Spleen (tissue), 7 donors: ENCODE data around the gene TAB3.

Experiments
- POLR2AphosphoS5 ChIP-seq, 3 donors: sonication (generic); formaldehyde crosslinking; IDR thresholded peaks; one replicate each; pipeline ENCODE4 v1.5.1; 2017; ENCODE audit warnings: antibody characterized with exemption in 3 of 3
- TF ChIP-seq, protein P1 (sequence below), 11 experiments: fragments of 200-600 bp in 7 of 11; fragments of 450-650 bp in 4 of 11; sonication (generic) in 4 of 11; IDR thresholded peaks in 8 of 11; conservative IDR thresholded peaks in 3 of 11; 1 replicate in 7 of 11; 2 replicates in 4 of 11; pipeline versions ENCODE4 v1.4.0 to v1.8.0; 2016 to 2021; ENCODE audit warnings: antibody characterized with exemption in 11 of 11, inconsistent platforms in 4 of 11, mild to moderate bottlenecking in 1 of 11
- donor health status: DM: no; HTN: no; CAD: no; lungs with moderate emphysema.
- donor health status: DM: no; HTN: no; CAD: no.
- donor health status: DM: no; HTN: no; CAD: no.

DNA sequence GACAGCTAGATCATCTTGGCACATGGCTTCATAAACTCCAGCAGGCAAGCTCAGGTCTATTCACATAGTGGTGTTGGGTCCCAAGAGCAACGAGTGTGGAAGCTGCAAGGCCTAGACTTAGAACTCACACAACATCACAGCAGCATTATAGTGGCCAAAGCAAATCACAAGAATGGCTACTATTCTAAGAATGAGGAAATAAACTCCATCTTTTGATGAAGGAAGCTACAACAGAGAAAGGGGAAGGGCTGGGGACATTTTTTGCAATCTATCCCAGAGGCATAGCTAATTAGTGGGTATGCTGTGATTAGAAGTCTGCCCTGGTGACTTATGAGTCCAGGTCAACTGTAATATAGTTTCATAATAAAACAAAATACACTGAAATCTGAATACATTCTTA lies 42.9 kb upstream of the TAB3 start:
- no peak for TF ChIP-seq POLR2AphosphoS5 (IDR thresholded peaks at IDR 0.05)
- TF ChIP-seq, protein P1, sequence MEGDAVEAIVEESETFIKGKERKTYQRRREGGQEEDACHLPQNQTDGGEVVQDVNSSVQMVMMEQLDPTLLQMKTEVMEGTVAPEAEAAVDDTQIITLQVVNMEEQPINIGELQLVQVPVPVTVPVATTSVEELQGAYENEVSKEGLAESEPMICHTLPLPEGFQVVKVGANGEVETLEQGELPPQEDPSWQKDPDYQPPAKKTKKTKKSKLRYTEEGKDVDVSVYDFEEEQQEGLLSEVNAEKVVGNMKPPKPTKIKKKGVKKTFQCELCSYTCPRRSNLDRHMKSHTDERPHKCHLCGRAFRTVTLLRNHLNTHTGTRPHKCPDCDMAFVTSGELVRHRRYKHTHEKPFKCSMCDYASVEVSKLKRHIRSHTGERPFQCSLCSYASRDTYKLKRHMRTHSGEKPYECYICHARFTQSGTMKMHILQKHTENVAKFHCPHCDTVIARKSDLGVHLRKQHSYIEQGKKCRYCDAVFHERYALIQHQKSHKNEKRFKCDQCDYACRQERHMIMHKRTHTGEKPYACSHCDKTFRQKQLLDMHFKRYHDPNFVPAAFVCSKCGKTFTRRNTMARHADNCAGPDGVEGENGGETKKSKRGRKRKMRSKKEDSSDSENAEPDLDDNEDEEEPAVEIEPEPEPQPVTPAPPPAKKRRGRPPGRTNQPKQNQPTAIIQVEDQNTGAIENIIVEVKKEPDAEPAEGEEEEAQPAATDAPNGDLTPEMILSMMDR (IDR thresholded peaks at IDR 0.05 in 8 of 11, conservative IDR thresholded peaks at IDR 0.05 in 3 of 11) = no peak
